Sciatic nerve (tissue), 2 donors: ENCODE results near the gene USP15. TPM values are rescaled to one million over a fixed set of nuclear protein-coding genes. Genes with fewer than 3 reads are reported as not detected.
A peak's percentile ranks its signal among the peaks of the same experiment; 100 is the strongest.

Source experiments
- ATAC-seq: fragments of 200-7000 bp; cut with Tn5 transposase; one replicate; pipeline ENCODE4 v1.9.1; 2020; ENCODE audit warnings: mild to moderate bottlenecking, moderate library complexity
- DNase-seq: peaks from one replicate; pipeline ENCODE4 v3.0.0-alpha.2; 2020; ENCODE audit warnings: low spot score
- intact Hi-C: fragments of 100-400 bp; cut with DNase I; formaldehyde crosslinking; loops from one replicate; pipeline ENCODE4 v1.14.2; 2022
- total RNA-seq: library from RNA; stranded (reverse); fragmentation: NEBNext Ultra II Directional; extraction: Animal tissue kit (Norgen Biotek cat#: 25700); gene quantifications from one replicate; pipeline ENCODE4 v1.2.1, GENCODE V29; 2021
- donor health status: DM: no; HTN: no; CAD: no.
- donor health status: DM: no; HTN: no; CAD: no.

USP15 gene
- total RNA-seq, 1 donor from 2014 or later = 81.4 TPM

DNA sequence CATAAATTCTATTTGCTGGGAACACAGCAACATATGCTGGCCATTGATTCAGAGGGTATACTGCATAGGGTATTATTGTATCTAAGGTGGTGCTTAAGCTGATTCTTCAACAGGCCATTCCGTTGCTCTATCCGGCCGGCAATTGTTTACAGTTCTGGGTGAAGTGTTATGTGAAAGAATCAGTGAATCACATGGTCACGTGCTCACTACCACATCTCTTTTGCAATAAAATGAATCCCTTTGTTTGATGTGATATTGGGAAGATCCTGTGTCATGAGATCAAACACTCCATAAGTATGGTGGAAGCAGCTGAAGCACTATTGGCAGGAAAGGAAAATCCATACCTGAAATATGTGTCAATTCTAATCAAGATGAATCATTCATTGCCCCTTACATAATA is 7.6 kb upstream of the USP15 start:
- no peak for ATAC-seq

DNA sequence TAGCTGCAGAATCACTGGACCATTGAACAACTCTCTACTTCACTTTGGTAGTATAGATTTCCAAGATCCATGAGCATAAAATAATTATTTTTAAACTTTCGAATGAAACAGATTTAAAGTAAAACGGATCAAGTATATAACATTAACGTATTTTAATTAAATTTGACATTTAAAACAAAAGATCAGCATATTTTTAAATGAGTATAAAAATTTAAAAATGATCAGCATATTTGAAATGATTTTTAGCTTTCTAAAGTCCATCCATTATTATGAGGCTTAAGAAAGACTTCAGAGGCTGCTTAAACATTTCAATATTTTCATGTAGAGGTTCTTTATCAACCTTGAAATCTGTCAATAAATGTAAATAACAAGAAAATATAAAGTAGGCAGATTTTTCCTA is 5.2 kb upstream of the USP15 start:
- intact Hi-C loops = no loop called here
- DNase-seq = no peak
- no peak for ATAC-seq

More for the DNA sequence above, 7.6 kb upstream of the USP15 start:
- no peak for DNase-seq
- intact Hi-C loops = no loop called here

DNA sequence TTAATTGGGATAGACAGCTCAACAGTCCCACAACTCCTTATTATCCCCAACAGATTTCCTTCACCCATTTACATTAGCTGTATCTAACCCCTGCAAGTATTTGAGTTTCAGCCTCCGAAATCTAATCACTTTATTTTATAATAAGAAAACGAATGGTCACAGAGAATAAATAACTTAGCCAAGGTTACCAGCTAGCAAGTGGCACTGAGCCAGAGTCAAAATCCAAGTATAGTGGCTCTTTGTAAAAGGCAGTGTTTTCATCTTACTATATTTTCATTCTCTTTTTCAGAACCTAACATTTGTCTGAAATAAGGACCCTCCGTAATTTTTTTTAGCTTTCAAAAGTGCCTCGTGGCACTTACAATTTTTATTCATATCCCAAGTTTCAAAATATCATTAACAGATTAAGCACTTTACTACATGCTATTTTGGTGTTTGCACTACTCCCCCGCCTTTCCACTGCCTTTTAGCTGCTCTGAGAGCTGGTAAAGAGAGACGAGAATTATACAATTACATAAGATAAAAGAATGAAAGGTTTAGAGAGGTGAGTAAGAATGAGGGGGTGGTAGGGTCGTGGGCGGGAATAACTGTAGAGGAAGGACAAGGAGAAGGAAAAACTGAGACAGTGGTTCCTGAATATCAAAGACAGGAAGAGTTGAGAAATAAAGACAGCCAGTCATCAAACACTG is 3.7 kb upstream of the USP15 start:
- no peak for ATAC-seq
- intact Hi-C loops = no loop called here
- DNase-seq = no peak

DNA sequence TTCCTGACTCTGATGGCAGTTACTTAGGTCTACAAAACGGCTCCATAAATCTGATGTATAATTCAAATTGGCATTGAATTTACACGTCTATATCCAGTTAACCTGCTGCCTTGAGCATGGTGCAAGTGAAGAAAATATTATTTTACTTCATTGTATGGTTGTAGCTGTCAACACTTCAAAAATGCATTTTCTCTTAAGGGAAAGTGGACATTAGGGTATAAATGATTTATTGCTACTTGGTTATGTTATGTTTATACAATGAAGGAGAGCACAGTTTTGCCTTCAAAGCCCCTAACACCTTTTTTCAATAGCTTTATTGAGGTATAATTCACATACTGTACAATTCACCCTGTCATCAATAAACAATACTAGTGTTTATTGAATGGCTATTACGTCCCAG is 2.0 kb upstream of the USP15 start:
- intact Hi-C loops = no loop called here
- DNase-seq (no peak), ATAC-seq (no peak)

DNA sequence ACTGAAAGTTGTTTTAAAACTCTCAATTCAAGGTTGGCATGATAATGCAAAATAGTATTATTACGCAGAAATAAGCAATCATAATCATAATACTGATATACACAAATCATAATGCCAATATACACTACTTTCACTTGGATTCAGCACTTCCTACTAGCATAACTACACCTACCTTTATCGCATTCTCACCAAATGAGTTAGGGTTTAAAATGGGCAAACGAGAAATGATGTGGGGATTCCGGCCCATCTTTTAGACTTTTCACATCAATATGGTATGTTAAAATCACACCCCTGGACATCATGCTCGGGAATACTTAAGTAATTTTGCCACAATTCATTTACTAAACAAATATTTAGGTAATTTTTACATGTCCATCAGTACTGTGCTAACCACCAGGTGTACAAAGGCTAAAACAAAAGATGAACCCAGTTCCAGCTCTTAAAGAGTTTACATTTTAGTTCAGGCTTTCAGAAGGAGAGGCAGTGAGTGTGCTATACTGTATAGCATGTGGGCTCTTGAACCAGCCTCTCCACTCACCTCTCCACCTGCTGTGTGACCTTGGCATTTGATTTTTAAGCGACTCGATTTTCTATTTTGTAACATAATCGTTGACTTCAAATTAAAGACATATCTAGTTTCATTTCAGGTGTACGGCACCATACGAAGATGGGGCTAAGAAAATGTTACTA is 1.1 kb upstream of the USP15 start:
- no peak for ATAC-seq
- no peak for DNase-seq
- intact Hi-C loops = no loop called here

DNA sequence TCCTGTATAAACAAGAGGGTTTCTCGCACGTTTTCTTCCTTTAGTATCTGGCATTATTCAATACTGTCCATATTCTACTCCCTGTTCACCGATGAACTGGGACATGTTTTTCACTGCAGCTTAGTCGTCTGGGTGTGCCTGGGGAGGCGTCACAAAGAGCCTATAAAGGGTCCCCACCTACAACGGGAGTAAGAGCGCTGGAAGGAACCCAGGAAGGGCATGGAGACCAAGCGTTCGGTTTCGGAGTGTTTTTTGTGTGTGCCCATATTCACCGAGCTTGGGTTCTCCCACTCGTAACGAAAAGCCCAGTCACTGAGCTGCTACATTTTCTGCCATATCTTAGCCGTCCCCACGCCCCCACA is 592 bp upstream of the USP15 start:
- ATAC-seq (peak; percentile 41), DNase-seq (no peak)
- intact Hi-C loops = no loop called here

DNA sequence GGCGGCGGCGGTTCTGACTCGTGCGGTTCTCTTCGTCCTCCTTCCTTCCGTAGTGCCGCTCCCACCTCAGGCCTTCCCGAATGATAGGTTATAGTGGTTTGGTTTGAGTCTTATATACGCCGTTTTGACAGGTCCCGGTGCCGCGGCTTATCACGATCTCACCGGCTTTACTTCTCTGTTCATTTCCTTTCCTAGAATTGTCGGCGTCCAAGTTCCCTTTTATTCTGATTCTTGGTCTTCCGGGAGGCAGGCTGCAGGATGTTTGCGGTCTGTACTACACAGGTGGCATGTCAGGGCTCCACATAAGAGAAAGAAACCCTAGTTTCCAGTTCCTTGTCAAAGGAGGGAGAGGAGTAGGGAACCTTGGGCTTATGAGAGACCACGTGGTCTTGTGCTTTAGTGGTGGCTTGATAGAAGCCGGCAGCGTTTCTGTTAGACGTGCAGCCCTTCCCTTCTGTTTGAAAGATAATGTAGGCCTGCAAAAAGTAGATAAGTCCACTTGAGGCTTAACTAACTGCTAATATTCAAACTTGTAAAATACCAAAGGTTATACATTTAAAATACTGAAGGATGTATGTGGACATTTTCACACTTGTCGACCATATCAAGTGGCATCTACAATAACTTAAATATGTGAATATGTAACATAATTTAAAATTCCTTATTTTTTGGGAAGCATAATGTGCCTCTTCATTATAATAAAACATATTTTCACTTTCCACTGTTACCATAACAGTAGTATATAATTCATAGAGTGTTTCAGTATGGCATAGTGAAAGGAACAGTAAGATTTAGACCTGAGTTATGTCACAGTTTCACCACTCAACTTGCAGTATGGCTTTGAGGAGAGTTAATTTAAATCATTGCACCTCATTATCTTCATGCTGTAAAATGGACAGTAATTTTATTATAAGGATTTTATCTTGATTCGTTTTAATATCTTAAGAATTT is 804 bp downstream of the USP15 start:
- intact Hi-C loops = no loop called here
- peak; percentile 59 for ATAC-seq
- no peak for DNase-seq

DNA sequence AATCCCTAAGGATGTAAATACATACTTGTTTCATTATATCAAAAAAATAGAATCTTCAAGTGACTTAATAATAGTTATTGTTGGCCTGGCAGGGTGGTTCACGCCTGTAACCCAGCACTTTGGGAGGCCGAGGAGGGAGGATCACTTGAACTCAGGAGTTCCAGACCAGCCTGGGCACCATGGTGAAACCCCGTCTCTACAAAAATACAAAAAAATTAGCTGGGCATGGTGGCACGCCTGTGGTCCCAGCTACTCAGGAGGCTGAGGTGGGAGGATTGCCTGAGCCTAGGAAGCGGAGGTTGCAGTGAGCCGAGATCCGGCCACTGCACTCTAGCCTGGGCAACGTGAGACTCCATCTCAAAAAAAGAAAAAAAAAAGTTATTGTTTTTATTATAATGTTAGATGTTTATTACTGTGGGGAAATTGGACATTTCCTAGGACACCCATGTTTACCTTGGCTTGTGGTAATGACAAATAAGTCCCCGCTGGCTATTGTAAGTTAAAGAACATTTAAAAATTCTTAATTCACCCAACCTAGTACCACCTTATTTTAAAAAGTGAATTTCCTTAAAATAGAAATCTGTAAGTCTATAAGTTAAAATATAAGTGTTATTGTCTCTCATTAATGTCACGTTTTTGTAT is 1.8 kb downstream of the USP15 start:
- ATAC-seq = no peak
- intact Hi-C loops = no loop called here
- DNase-seq = no peak

DNA sequence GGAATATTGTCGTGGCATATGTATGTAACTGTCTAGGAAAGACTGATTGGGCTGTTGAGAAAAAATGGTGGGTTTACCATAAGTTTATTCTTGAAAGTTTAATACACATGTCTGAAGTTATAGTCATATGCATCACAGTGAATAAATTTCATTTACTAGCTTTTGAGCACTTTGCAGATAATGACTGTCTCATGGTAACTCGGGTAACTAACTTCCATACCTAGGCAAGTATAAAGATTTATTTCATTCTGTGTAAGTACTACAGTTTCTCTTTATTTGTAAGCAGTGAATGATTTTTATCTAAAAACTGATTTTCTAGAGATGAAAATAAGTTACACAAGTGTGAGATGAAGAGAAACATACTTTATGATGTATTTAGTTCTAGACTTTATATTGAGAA is 3.0 kb downstream of the USP15 start:
- ATAC-seq (no peak), DNase-seq (no peak)
- intact Hi-C loops = no loop called here

DNA sequence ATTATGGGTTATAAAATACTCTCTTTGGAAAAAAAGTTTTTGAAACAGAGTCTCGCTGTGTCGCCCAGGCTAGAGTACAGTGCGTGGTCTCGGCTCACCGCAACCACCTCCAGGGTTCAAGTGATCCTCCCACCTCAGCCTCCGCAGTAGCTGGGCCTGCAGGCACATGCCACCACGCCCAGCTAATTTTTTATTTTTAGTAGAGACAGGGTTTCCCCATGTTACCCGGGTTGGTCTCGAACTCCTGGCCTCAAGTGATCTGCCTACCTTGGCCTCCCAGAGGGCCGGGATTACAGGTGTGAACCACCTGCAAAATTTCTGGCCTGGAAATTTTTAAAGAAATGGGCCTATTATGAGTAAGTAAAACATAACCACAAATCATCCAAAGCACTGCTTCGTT is 3.8 kb downstream of the USP15 start:
- DNase-seq = no peak
- ATAC-seq = no peak
- intact Hi-C loops = no loop called here

DNA sequence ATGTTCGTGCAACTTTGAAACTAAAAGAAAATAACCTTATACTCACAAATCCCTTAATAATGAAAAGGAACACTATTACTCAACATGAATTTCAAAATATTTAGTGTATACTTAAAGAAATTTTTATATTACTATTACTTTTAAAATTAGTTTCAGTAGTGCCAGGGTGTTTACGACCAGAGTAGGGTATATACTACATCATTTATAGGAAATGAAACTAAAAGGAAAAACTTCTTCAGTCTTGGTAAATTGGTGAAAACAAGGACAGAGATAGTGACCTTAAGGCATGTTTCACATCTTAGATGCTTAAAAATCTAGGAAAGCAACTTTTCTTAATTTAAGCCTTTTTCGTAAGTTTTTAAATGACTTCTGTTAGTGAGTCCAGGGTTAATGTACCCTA is 4.5 kb downstream of the USP15 start:
- no peak for DNase-seq
- ATAC-seq = no peak
- intact Hi-C loops = no loop called here

DNA sequence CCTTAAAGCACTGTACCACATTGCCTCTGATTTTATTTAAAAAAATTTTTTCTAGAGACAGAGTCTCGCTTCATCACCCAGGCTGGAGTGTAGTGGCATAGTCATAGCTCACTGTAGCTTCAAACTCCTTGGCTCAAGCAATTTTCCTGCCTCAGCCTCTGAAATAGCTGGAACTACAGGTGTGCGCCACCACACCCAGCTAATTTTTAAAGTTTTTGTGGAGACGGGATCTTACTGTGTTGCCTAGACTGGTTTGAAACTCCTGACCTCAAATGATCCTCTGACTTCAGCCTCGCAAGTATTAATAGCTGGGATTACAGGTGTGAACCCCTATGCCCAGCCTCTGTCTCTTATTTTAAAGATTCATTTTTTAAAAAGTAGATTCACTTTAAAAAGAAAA is 5.3 kb downstream of the USP15 start:
- DNase-seq = no peak
- ATAC-seq = no peak
- intact Hi-C loops = no loop called here

DNA sequence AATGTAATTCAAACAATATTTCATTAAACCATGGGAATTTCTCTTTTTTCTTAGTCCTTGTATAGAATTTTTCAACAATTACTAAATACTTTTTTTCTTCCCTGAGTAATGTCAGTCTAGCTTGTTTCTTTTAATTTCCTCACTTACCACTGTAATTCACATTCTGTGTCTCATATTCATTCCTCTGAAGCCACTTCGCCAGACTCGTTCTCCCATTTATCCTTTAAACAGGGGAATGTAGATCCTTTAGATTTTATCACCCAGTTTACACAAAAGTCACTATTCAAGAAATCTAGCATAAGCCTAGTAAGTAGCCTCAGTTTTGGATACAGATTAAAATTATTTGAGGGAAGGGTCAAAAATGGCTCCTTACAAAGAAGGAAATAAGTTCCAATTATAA is 6.8 kb downstream of the USP15 start:
- intact Hi-C loops = no loop called here
- no peak for DNase-seq
- ATAC-seq = no peak

DNA sequence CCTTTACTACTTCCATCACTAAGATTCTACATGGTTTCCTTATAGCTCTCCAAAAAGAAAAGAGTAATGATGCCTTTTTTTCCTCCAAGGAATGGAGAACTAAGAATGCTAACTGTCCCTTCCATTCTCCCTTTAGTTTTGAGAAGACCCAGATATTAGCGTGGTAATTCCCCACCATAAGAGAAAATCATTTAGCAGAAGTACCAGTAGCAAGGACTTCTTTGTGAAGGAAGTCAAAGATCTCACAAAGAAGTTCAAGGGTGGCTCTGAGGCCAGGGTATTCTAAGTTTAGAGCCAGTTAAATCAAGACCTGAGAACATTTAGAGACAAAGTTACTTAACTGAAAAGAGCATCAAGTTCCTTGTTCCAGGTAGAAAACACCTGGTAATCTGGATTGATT is 7.3 kb downstream of the USP15 start:
- DNase-seq (no peak), ATAC-seq (no peak)
- intact Hi-C loops = no loop called here

DNA sequence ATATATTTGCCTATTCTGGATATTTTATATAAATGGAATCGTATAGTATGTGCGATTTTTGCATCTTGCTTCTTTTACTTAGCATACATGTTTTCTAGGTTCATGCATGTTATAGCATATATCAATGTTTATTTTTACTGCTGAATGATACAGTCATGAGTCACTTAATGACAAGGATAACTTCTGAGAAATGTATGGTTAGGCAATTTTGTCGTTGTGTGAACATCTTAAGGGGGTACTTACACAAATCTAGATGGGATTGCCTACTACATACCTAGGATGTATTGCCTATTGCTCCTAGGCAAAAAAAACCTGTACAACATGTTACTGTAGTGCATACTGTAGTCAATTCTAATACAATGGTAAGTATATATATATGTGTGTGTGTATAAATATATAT is 8.8 kb downstream of the USP15 start:
- no peak for ATAC-seq
- intact Hi-C loops = no loop called here
- no peak for DNase-seq

DNA sequence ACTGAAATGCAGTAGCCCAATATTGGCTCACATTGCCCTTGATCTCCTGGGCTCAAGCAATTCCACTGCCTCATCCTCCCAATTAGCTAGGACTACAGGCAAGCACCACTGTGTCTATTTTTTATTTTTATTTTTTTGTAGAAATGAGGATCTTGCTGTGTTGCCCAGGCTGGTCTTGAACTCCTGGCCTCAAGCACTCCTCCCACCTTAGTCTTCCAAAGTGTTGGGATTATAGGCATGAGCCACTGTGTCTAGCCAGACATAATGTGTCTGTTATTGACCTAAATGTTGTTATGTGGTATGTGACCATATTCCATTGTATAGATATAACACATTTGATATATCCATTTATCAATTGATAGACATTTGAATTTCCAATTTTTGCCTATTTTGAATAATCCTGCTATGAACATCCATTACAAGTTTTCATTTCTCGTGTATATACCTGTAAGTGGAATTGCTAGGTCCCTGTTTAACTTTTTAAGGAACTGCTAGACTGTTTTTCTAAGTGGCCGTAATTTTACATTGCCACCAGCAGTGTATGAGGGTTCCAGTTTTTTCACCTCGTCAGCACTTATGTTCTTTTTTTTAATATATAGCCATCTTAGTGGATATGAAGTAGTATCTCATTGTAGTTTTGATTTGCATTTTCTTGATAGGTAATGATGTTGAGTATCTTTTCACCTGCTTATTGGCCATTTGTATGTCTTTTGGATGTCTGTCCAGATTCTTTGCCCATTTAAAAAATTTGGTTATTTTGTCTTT is 9.4 kb downstream of the USP15 start:
- DNase-seq (no peak), ATAC-seq (no peak)
- intact Hi-C loops = no loop called here

DNA sequence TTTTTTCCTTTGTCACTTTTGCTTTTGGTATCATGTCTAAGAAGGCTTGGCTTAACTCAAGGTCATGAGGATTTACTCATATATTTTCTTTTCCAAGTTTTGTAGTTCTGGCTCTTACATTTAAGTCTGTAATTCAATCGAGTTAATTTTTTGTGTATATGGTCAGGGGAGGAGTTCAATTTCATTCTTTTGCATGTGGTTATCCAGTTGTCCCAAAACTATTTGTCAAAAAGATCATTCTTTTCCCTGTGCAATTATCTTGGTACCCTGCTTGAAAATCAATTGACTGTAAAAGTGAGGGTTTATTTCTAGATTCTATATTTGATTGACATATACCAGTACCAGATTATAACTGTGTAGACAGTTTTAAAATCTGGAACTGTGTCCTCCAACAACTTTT is 10.2 kb downstream of the USP15 start:
- intact Hi-C loops = no loop called here
- DNase-seq (no peak), ATAC-seq (no peak)

DNA sequence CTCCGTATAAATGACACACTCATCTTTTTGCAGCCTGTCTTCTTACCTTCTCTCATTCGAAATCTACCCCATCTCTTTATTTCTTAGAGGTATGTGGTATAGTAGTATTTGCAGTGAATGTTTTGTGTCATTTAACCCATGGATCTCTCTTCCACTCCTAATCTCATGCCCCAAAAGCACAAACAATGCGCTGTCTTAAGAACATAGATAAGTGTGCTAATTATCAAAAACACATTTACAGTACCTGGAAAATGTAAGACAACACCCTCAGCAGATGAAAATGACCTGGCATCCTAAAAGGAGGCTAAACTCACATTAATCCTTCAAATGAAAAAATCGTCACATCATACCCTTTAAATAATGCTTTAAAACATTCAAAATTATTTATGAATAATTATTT is 10.7 kb downstream of the USP15 start:
- ATAC-seq (no peak), DNase-seq (no peak)
- intact Hi-C loops = no loop called here
